D341Med (cell line): ENCODE measurements around the gene TOX4.
"Not testable (repeated sequence)": the region's sequence is repeated elsewhere in the genome, so short reads cannot be mapped to it uniquely, and the experiment has no call there.

Experiments used
- DNase-seq: peaks from one replicate; pipeline ENCODE4 v3.0.0; 2012; ENCODE audit warnings: low spot score

Gene TOX4

GRCh38 chr14:21535545-21536417, 58.8 kb downstream of the TOX4 start:
- no peak for DNase-seq

GRCh38 chr14:21536418-21537089, 59.6 kb downstream of the TOX4 start:
- DNase-seq, result no peak

GRCh38 chr14:21537090-21537424, 60.1 kb downstream of the TOX4 start:
- no peak for DNase-seq

GRCh38 chr14:21539189-21539940, 62.4 kb downstream of the TOX4 start:
- no peak for DNase-seq

- no peak for DNase-seq
Measured at GRCh38 chr14:21541413-21542074, 64.5 kb downstream of the TOX4 start.

GRCh38 chr14:21543521-21543960, 66.5 kb downstream of the TOX4 start:
- DNase-seq, result no peak

- no peak for DNase-seq
Measured at GRCh38 chr14:21543963-21544362, 67.0 kb downstream of the TOX4 start.

- not testable (repeated sequence) for DNase-seq
Measured at GRCh38 chr14:21544588-21544987, 67.6 kb downstream of the TOX4 start.
